Activated CD8-positive, alpha-beta memory T cell treated with anti-CD3 and anti-CD28 coated beads, Interleukin-2, amount 50 U/mL, for 4 hours (primary cell): ENCODE data around the gene TBC1D9.

Experiments used
- DNase-seq: peaks from one replicate; pipeline ENCODE4 v3.0.0-alpha.2; 2020

The TBC1D9 gene

GRCh38 chr4:140609548-140610425 lies 146.4 kb downstream of the TBC1D9 start:
- DNase-seq = no peak

DNA sequence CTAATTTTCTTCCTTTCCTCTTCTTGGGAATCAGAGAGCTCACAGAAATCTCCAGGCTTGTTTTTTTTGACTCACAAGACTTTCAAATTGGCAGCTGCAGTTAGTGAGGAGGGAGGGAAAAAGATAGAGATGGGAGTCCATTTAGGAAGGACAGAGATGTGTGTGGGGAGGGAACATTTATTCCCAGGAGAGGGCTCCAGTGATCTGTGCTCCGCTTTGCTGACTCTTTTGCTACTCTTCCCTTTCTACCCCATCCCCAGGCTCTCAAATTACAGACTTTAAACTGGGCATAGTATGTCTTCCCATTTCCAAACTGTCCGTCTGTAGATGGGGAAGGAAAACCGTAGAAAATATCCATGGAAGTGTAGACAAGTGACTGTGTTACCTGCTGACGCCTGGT lies 148.3 kb downstream of the TBC1D9 start:
- no peak for DNase-seq

- DNase-seq = no peak
Measured at GRCh38 chr4:140604544-140604943, 151.6 kb downstream of the TBC1D9 start.

GRCh38 chr4:140603286-140603685 lies 152.9 kb downstream of the TBC1D9 start:
- no peak for DNase-seq

GRCh38 chr4:140602714-140603113 lies 153.5 kb downstream of the TBC1D9 start:
- DNase-seq = no peak

DNA sequence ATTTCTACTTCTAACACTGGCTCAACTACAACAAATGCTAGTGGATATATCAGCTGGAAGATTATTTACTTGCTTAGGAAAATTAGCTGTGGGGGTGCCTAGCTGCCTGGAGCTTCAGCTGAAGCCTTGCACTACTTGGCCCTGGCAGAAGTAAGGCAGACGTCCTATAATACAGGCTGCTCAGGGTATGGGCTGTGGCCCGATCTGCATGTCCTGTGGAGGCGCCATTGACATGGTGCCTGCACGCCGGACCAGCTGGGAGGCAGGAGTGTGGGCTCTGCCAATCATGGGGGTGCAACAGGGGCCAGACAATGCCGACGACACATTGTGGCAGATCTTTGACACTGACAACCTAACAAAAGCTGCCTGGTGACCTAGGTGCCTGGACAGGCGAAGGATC lies 155.8 kb downstream of the TBC1D9 start:
- no peak for DNase-seq

GRCh38 chr4:140595065-140595464 lies 161.1 kb downstream of the TBC1D9 start:
- no peak for DNase-seq

GRCh38 chr4:140584439-140584838 lies 171.7 kb downstream of the TBC1D9 start:
- no peak for DNase-seq

GRCh38 chr4:140581078-140581477 lies 175.1 kb downstream of the TBC1D9 start:
- DNase-seq = no peak

- DNase-seq = no peak
Measured at GRCh38 chr4:140579278-140579677, 176.9 kb downstream of the TBC1D9 start.

DNA sequence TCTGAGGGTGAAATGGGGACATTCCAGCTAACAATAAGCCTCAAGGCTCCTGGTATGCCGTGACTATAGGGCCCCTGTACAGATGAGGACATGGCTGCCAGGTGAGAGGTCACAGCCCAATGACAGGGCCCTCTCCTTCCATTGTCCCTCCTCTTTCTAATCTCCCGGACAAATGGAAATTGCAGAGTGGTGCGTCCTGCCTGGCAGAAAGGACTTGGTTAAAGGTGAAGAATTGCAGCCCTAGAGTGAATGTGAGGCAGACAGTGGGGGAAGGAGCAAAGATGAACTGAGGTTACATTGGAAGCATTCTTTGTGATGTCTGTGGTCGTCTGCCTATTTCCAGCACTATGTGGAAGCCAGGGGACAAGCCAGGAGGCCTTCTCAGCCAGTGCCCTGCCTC lies 180.7 kb downstream of the TBC1D9 start:
- no peak for DNase-seq

DNA sequence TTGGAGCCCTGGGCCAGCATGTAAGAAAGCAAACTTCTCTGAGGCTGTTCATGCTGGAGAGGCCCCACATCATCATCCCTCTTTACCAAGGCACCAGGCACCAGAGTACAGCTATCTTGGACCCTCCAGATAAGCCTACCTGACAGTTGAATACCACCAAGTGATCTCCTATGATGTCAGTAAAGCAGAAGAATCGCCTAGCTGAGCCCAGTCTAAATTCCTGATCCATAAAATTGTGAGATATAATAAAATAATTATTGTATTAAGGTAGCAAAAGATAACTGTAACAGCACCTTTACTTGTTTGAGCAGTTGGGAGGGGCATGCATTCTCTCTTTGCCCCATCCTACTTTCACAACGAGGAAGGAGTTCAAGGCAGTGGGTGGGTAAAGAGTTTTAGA lies 184.6 kb downstream of the TBC1D9 start:
- no peak for DNase-seq
